Type B pancreatic cell (in vitro differentiated cells): Measurements from ENCODE around the gene TBC1D5. TPM values are rescaled to one million over a fixed set of nuclear protein-coding genes. Genes with fewer than 3 reads are reported as not detected.
"Not testable (repeated sequence)": the region's sequence is repeated elsewhere in the genome, so short reads cannot be mapped to it uniquely, and the experiment has no call there.

Experiments used
- DNase-seq: peaks from one replicate; pipeline ENCODE4 v3.0.0; 2021; ENCODE audit warnings: mixed read lengths; ENCODE audit not compliant: unreplicated experiment; ENCODE audit errors: extremely low spot score
- H3K27ac Mint-ChIP-seq: 2 replicates; pipeline ENCODE4 v1.8.0; 2021; ENCODE audit warnings: mild to moderate bottlenecking, mixed read lengths
- H3K27me3 Mint-ChIP-seq: 2 replicates; pipeline ENCODE4 v1.8.0; 2021; ENCODE audit warnings: mixed read lengths
- H3K36me3 Mint-ChIP-seq: 2 replicates; pipeline ENCODE4 v1.8.0; 2021; ENCODE audit warnings: mixed read lengths
- H3K4me1 Mint-ChIP-seq: one replicate; pipeline ENCODE4 v1.8.0; 2021; ENCODE audit warnings: mixed read lengths; ENCODE audit not compliant: unreplicated experiment
- H3K4me3 Mint-ChIP-seq: 2 replicates; pipeline ENCODE4 v1.8.0; 2021; ENCODE audit warnings: mild to moderate bottlenecking, mixed read lengths
- H3K9me3 Mint-ChIP-seq: 2 replicates; pipeline ENCODE4 v1.8.0; 2021; ENCODE audit warnings: mixed read lengths
- total RNA-seq: library from RNA; stranded (reverse); gene quantifications from 2 replicates; pipeline ENCODE4 v1.2.1, GENCODE V29; 2021; ENCODE audit warnings: low replicate concordance
- TF ChIP-seq, protein P1 (sequence below): fragments of 200-600 bp; sonication (generic); conservative IDR thresholded peaks from 2 replicates; pipeline ENCODE4 v1.5.0; 2021; ENCODE audit warnings: antibody characterized with exemption, mild to moderate bottlenecking

The TBC1D5 gene
- total RNA-seq, 1 donor from 2014 or later = 48.7 TPM

GRCh38 chr3:17674082-17674686 is 68.2 kb downstream of the TBC1D5 start:
- H3K27ac Mint-ChIP-seq = no peak overlapping the region
- no peak overlapping the region for H3K4me3 Mint-ChIP-seq
- H3K4me1 Mint-ChIP-seq = peaks cover 3% of the 10 kb centered on the region
- no peak for DNase-seq
- TF ChIP-seq, protein P1, sequence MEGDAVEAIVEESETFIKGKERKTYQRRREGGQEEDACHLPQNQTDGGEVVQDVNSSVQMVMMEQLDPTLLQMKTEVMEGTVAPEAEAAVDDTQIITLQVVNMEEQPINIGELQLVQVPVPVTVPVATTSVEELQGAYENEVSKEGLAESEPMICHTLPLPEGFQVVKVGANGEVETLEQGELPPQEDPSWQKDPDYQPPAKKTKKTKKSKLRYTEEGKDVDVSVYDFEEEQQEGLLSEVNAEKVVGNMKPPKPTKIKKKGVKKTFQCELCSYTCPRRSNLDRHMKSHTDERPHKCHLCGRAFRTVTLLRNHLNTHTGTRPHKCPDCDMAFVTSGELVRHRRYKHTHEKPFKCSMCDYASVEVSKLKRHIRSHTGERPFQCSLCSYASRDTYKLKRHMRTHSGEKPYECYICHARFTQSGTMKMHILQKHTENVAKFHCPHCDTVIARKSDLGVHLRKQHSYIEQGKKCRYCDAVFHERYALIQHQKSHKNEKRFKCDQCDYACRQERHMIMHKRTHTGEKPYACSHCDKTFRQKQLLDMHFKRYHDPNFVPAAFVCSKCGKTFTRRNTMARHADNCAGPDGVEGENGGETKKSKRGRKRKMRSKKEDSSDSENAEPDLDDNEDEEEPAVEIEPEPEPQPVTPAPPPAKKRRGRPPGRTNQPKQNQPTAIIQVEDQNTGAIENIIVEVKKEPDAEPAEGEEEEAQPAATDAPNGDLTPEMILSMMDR = no peak
- no peaks in the 10 kb centered on the region for H3K27me3 Mint-ChIP-seq
- peaks cover 4% of the 10 kb centered on the region for H3K36me3 Mint-ChIP-seq
- no peaks in the 10 kb centered on the region for H3K9me3 Mint-ChIP-seq

DNA sequence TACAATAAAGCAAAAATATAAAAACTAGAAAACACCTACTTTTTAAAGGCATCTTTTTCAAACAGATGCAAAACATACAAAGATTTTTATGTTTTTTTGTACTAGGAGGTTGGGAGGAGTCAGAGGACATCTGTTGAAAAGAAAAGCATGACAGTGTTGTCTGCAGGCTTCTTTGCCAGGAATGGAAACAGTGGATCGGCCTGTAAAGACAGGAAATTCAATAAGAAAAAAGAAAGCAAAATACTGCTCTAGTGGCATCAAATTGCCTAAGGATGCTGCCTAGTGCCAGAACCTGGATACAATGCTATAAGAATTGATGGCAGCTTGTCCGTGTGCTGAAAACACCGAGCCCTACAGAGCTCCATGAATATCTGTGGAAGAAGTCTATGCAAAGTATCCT is 69.9 kb downstream of the TBC1D5 start:
- no peak overlapping the region for H3K4me3 Mint-ChIP-seq
- H3K9me3 Mint-ChIP-seq = no peaks in the 10 kb centered on the region
- no peak overlapping the region for H3K27ac Mint-ChIP-seq
- peaks cover 3% of the 10 kb centered on the region for H3K4me1 Mint-ChIP-seq
- TF ChIP-seq, protein P1 = no peak
- DNase-seq = no peak
- H3K27me3 Mint-ChIP-seq = no peaks in the 10 kb centered on the region
- peaks cover 4% of the 10 kb centered on the region for H3K36me3 Mint-ChIP-seq

DNA sequence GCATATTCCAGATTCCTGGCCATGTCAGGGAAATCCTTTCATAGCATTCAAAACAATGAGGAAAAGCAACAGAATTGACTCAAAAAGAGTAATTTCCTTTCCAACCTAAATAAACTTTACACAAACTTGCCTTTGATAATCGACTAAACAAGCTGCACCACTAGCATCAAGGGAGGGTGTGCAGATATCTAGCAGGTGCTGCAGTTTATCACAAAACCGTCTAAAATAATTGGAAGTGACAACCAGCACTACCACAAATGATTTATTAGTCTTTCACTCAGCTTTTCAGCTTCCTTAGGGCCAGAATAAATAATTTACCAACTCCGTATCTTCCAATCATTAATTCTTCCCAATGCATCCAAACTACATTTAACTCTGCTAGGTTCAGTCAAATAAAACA is 71.7 kb downstream of the TBC1D5 start:
- Mint-ChIP-seq H3K36me3 (peaks cover 4% of the 10 kb centered on the region), H3K9me3 (no peaks in the 10 kb centered on the region), H3K4me1 (peaks cover 3% of the 10 kb centered on the region), H3K27me3 (no peaks in the 10 kb centered on the region), H3K27ac (no peak overlapping the region), H3K4me3 (no peak overlapping the region)
- TF ChIP-seq, protein P1 = no peak
- no peak for DNase-seq

DNA sequence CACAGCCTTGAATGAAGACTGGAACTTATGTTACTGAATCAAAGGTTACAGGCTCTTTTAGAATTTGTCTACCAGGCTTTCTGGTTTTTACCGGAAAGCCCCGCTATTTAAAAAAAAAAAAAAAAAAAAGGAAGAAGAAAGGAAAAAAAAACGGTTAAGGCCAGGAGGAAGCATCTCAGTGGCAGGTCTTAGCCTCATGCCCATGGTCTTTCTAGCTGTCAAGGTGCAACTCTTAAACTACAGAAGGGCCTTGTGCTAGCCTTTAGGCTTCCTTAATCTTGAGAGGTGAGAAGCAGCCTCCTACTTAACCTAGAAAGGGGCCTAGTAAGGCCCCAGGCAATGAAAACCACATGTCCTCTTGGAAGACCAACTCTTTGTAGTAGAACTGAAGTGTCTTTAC is 77.5 kb downstream of the TBC1D5 start:
- Mint-ChIP-seq H3K4me1 (no peaks in the 10 kb centered on the region), H3K27ac (no peak overlapping the region), H3K4me3 (no peak overlapping the region), H3K27me3 (no peaks in the 10 kb centered on the region), H3K9me3 (no peaks in the 10 kb centered on the region), H3K36me3 (no peaks in the 10 kb centered on the region)
- TF ChIP-seq, protein P1 = no peak
- DNase-seq = no peak

- TF ChIP-seq, protein P1 = no peak
- no peaks in the 10 kb centered on the region for H3K36me3 Mint-ChIP-seq
Observed at GRCh38 chr3:17656264-17656663, 86.2 kb downstream of the TBC1D5 start.

GRCh38 chr3:17655743-17656142 is 86.7 kb downstream of the TBC1D5 start:
- no peaks in the 10 kb centered on the region for H3K9me3 Mint-ChIP-seq
- no peak overlapping the region for H3K27ac Mint-ChIP-seq
- no peak overlapping the region for H3K4me3 Mint-ChIP-seq
- TF ChIP-seq, protein P1 = no peak
- no peaks in the 10 kb centered on the region for H3K36me3 Mint-ChIP-seq
- no peaks in the 10 kb centered on the region for H3K4me1 Mint-ChIP-seq
- no peak for DNase-seq
- H3K27me3 Mint-ChIP-seq = no peaks in the 10 kb centered on the region

More at GRCh38 chr3:17656264-17656663, 86.2 kb downstream of the TBC1D5 start:
- H3K27ac Mint-ChIP-seq = no peak overlapping the region
- H3K9me3 Mint-ChIP-seq = no peaks in the 10 kb centered on the region
- H3K4me1 Mint-ChIP-seq = no peaks in the 10 kb centered on the region
- no peak overlapping the region for H3K4me3 Mint-ChIP-seq
- no peaks in the 10 kb centered on the region for H3K27me3 Mint-ChIP-seq
- DNase-seq = no peak

DNA sequence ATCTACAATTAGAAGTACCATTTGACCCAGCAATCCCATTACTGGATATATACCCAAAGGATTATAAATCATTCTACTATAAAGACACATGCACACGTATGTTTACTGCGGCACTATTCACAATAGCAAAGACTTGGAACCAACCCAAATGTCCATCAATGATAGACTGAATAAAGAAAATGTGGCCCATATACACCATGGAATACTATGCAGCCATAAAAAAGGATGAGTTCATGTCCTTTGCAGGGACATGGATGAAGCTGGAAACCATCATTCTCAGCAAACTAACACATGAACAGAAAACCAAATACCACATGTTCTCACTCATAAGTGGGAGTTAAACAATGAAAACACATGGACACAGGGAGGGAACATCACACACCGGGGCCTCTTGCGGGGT is 92.7 kb downstream of the TBC1D5 start:
- not testable (repeated sequence) for H3K36me3 Mint-ChIP-seq, H3K27ac Mint-ChIP-seq, H3K4me3 Mint-ChIP-seq, H3K27me3 Mint-ChIP-seq, DNase-seq, H3K4me1 Mint-ChIP-seq, H3K9me3 Mint-ChIP-seq

DNA sequence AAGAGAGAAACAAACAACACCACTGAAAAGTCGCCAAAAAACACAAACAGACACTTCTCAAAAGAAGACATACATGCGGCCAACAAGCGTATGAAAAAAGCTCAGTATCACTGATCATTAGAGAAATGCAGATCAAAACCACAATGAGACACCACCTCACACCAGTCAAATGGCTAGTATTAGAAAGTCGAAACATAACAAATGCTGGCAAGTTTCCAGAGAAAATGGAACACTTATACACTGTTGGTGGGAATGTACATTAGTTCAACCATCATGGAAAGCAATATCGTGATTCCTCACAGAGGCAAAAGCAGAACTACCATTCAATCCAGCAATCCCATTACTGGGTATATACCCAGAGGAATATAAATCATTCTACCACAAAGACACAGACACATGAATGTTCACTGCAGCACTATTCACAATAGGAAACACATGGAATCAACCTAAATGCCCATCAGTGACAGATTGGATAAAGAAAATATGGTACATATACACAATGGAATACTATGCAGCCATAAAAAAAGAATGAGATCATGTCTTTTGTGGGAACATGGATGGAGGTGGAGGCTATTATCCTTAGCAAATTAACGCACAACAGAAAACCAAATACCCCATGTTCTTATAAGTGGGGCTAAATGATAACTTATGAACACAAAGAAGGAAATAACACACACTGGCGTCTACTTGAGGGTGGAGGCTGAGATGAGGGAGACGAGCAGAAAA is 93.6 kb downstream of the TBC1D5 start:
- not testable (repeated sequence) for DNase-seq, H3K27ac Mint-ChIP-seq, H3K4me3 Mint-ChIP-seq, H3K27me3 Mint-ChIP-seq, H3K4me1 Mint-ChIP-seq, H3K36me3 Mint-ChIP-seq, H3K9me3 Mint-ChIP-seq
